HG03280 (cell line): ENCODE data around the gene TMEM250.

Experiments
- ATAC-seq: cut with Tn5 transposase; IDR thresholded peaks from one replicate; pipeline ENCODE4 v1.9.1; 2021; ENCODE audit warnings: mild to moderate bottlenecking, moderate library complexity; ENCODE audit not compliant: unreplicated experiment

Gene TMEM250

GRCh38 chr9:136085815-136086212 is 32.9 kb downstream of the TMEM250 start:
- ATAC-seq: no peak

GRCh38 chr9:136084063-136084944 is 34.4 kb downstream of the TMEM250 start:
- ATAC-seq: no peak

DNA sequence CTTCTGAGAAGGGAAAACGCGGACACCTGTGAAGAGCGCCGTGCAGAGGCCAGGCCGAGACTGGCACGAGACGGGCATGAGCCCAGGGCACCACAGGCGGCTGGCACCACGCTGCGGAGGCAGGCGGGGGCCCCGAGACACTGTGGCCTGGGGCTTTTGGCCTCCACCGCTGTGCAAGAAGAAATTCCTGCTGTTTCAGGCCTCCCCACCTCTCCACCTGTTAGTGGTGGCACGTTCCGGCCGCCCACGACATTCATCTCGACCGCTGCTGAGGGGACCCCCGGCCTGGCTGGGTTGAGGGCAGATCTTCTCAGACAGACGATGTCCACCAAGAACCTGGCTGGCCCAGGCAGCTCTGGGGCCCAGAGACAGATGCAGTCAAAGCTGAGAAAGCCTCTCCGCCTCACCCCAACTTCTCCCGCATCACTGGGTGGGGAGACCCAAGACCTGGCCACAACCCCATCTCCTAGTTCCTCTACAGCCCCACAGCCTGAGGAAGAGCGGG is 35.1 kb downstream of the TMEM250 start:
- ATAC-seq: no peak

DNA sequence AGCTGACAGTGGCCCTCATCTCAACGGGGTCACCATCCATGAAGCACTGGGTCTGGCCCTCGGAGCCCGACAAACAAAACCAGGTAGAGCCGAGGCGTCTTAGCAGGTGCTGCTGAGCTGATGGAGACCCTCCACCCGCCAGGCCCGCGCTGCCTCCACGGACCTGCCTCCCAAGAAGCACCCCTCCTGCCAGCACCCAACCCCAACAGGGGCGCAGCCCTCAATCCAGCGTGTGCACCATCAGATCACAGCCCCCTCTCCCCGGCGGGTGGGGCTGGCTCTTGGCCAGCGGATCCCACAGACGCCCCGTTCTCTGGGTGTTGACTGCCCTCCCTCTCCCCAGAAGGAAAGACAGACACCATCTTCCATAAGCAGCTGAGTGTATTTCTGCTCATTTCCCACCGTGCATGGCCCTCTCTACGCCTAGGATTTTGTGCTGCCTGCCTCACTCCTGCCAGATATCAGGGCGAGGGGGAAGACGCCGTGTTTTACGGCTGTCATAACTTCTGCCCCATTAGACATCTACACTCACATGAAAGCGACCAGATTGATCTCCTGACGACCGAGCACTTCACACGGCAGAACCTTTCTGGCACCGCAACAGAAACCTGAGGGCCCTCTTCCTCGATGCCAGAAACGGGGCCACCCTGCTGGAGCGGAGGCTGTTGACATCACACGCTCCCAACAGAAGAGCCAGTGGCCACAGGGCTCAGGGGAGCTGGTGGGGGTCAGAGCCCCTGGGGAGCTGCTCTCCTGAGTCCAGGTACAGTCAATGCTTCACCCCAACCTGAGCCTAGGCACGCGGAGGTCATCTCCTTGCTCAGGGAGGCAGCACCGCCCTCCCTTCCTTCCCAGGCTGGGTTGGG is 35.9 kb downstream of the TMEM250 start:
- ATAC-seq: no peak

- no peak for ATAC-seq
These were observed 36.7 kb downstream of the TMEM250 start for GRCh38 chr9:136081826-136082495.

- no peak for ATAC-seq
These were observed 37.4 kb downstream of the TMEM250 start for GRCh38 chr9:136081113-136081825.

GRCh38 chr9:136080716-136081112 is 38.0 kb downstream of the TMEM250 start:
- ATAC-seq: no peak

DNA sequence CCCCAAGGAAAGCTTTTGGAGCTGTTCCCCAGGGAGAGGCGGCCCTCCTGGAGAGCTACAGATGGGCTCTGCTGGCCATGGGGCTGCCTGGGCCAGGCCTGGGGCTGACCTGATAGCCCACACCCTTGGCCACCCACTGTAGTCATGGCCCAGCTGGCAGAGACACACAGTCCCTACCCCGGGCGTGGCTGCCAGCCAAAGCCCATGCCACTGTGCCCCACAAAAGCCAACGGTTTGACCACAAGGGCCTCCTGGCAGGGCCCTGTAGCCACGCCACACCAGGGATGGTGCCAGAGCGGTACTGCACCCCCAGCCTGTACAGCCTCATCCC is 38.8 kb downstream of the TMEM250 start:
- ATAC-seq: no peak

DNA sequence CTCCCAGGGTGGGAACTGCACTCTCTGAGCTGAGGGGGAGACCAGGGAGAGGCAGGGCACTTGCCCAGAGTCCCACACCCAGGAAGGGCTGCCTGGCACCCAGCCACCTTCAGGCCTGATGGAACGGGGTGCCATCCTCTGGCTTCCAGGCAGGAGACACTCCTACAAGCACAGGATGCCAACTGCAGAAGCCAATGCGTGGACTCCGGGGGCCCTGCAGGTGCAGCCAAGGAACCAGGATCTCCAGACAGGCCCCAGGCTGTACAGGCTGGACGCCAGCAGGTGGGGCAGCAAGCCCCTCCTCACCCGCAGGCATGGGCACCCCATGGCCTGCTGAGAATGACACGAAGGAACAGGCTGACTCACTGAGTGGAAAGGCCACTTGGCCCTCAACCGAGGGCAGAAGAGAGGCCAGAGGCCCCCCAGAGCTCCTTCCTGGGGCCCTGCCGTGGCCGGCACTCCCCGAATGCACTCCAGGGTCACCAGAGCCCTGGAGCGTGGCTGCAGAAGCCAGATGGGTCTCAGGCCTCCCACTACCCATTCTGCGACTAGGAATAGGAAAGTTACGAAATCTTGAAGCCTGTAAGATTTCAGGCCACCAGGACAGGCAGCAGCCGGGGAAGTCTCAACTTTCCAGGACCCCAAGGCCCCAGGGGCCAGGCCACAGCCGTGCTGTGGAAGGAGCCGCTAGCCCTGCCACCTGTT is 39.3 kb downstream of the TMEM250 start:
- no peak for ATAC-seq

GRCh38 chr9:136078498-136079011 is 40.1 kb downstream of the TMEM250 start:
- ATAC-seq: no peak

GRCh38 chr9:136078024-136078423 is 40.7 kb downstream of the TMEM250 start:
- ATAC-seq: no peak

- ATAC-seq: no peak
These were observed 41.2 kb downstream of the TMEM250 start for GRCh38 chr9:136077491-136077890.

DNA sequence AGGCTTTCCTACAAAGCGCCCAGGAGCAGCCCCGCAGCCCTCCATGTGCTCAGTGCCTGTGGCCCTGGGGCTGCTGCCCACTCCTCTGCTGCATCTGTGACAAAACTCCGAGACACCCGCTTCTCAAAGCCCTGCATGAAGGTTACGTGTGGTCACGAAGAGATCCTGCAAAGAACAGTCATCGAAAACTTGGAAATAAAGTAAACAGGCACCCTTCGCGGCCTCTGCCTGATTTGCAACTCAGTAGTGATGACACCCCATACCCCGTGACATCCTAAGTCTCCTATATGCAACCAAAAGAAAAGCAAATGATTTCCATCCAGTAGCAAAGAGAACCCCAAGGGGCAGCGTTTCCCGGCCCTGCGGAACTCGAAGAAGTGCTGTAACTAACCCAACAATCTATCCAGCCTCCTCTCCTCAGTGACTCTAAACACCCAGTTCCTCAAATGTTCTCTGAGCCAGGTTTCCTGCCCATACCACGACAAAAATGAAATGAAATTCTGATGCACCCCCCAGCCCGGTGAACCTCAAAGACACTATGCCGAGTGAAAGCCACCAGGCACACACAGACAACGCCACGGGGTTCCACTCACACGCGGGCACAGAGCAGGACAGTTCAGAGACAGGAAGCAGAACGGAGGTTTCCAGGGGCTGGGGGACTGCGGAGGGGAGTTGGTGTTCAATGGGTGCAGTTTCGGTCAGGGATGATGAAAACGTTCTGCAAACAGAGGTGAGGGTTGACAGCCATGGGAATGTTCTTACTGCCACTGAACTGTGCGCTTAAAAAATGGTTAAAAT is 42.6 kb downstream of the TMEM250 start:
- no peak for ATAC-seq

GRCh38 chr9:136075134-136075841 is 43.4 kb downstream of the TMEM250 start:
- no peak for ATAC-seq

GRCh38 chr9:136074706-136075105 is 44.0 kb downstream of the TMEM250 start:
- ATAC-seq: no peak
